Measurements from ENCODE around the gene FOXK1.

FOXK1 gene

DNA sequence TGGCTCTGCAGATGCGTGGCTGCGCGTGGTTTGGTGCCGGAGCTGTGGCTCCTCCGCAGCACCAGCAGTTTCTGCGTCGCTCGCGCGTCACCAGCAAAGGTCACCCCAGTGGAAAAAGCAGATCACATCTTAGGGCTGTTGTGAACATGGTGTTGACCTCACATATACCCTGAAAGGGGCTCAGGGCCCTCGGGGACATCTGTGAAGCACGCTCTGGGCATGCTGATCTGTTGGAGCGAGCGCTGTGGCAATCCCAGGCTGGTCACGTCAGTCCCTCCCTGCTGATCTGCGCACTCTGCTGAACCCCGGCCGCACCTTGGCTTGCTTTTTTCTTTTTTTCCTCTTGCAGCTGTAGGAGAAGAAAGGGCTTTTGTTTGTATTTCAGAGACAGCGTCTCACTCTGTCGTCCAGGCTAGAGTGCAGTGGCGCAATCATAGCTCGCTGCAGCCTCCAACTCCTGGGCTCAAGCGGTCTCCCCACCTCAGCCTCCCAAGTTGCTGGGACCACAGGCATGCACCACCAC is 60.0 kb downstream of the FOXK1 start:
- TF ChIP-seq ARNT (IDR thresholded peaks at IDR 0.05), result no peak
- no peak for TF ChIP-seq HDGF (IDR thresholded peaks at IDR 0.05; ENCODE audit: borderline replicate concordance)
- no peak for TF ChIP-seq LEF1 (IDR thresholded peaks at IDR 0.05; ENCODE audit: borderline replicate concordance)
- no peak for TF ChIP-seq SUZ12 (IDR thresholded peaks at IDR 0.05)
- TF ChIP-seq ELF4 (IDR thresholded peaks at IDR 0.05), result no peak
- no peak for TF ChIP-seq ZNF384 (IDR thresholded peaks at IDR 0.05)
- TF ChIP-seq FOXA1 (IDR thresholded peaks at IDR 0.05), result no peak
- no peak for TF ChIP-seq CTBP1 (IDR thresholded peaks at IDR 0.05; ENCODE audit: borderline replicate concordance)
- TF ChIP-seq NFRKB (IDR thresholded peaks at IDR 0.05), result no peak
- no peak for TF ChIP-seq SP1 (IDR thresholded peaks at IDR 0.05)
- TF ChIP-seq, protein P1, sequence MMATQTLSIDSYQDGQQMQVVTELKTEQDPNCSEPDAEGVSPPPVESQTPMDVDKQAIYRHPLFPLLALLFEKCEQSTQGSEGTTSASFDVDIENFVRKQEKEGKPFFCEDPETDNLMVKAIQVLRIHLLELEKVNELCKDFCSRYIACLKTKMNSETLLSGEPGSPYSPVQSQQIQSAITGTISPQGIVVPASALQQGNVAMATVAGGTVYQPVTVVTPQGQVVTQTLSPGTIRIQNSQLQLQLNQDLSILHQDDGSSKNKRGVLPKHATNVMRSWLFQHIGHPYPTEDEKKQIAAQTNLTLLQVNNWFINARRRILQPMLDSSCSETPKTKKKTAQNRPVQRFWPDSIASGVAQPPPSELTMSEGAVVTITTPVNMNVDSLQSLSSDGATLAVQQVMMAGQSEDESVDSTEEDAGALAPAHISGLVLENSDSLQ (IDR thresholded peaks at IDR 0.05), result no peak
- TF ChIP-seq BHLHE40 (IDR thresholded peaks at IDR 0.05; ENCODE audit: borderline replicate concordance), result no peak
- no peak for TF ChIP-seq TARDBP (IDR thresholded peaks at IDR 0.05)
- TF ChIP-seq L3MBTL2 (conservative IDR thresholded peaks at IDR 0.05), result no peak
- TF ChIP-seq FOXK2 (IDR thresholded peaks at IDR 0.05), result no peak
- no peak for DNase-seq (ENCODE audit: extremely low spot score)
- ChIA-PET POLR2A (no interaction called here), CTCF (no interaction called here)

DNA sequence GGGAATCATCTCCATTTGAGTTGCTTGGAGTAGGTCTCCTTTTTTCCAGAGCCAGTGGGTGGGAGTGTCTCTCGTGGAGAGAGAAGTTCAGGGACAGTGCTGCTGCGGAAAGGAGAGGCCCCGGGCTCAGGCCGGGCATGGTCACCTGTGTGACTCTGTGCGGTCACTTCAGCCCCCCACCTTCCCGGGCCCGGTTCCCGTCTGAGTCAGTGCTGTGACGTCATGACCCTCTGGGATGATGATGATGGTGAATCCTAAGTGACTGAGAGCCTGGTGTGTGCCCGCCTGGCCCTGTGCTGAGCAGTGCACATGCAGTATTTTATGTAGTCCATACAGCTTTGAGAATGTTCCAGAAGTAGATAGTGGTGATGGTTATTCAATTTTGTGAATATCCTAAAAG is 60.8 kb downstream of the FOXK1 start:
- ChIA-PET CTCF (no interaction called here), POLR2A (no interaction called here)
- no peak for TF ChIP-seq LEF1 (IDR thresholded peaks at IDR 0.05; ENCODE audit: borderline replicate concordance)
- TF ChIP-seq, protein P1 (IDR thresholded peaks at IDR 0.05), result no peak
- TF ChIP-seq CTBP1 (IDR thresholded peaks at IDR 0.05; ENCODE audit: borderline replicate concordance), result no peak
- TF ChIP-seq NFRKB (IDR thresholded peaks at IDR 0.05), result no peak
- no peak for TF ChIP-seq SP1 (IDR thresholded peaks at IDR 0.05)
- no peak for TF ChIP-seq BHLHE40 (IDR thresholded peaks at IDR 0.05; ENCODE audit: borderline replicate concordance)
- no peak for TF ChIP-seq FOXA1 (IDR thresholded peaks at IDR 0.05)
- TF ChIP-seq ARNT (IDR thresholded peaks at IDR 0.05), result no peak
- no peak for TF ChIP-seq SUZ12 (IDR thresholded peaks at IDR 0.05)
- TF ChIP-seq ELF4 (IDR thresholded peaks at IDR 0.05), result no peak
- no peak for TF ChIP-seq FOXK2 (IDR thresholded peaks at IDR 0.05)
- no peak for TF ChIP-seq HDGF (IDR thresholded peaks at IDR 0.05; ENCODE audit: borderline replicate concordance)
- DNase-seq (ENCODE audit: extremely low spot score), result no peak

DNA sequence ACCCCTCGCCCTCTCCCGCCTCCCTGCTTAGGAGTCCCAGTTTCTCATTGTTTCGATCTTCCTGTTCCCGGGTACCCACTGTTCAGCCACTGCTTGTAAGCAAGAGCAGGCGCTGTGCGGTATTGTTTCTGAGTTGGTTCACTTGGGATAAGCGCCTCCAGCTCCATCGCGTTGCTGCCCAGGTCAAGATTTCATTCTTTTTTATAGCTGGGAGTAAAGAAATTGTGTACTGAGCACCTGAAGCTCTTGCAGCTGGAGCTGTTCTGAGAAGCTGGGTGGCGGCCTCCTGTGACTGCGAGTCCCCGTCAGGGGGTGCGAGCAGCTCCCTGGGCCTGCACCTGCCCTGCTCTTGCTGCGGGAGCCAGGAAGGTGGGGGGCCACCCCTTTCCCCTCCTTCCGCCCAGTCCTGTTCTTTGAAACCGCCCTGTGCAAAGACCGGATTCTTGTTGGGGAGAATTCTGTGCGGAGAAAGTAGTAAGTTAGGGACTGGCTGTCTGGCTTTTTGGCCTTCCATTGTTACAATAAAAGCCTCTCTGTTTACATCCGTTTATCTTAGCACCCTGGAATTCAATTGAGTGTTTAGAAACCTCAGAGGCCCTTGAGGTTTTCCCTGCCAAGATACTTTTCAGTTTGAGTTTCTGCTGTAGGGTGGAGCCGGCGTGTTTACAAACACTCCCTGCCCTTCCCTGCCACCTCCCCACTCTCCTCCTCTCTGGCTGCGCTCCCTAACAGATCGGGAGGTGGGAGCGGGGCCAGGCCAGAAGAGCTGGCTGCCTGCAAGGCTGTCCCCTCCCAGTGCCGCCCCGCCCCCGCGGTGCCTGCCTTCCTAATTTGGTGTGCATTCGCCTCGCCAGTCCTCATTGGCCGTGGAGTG is 62.5 kb downstream of the FOXK1 start:
- ChIA-PET CTCF (interaction anchor here (1.0 kb wide), 1 partner anchor 111 kb away, joined by 3 read pairs; no protein-coding TSS in a partner anchor), POLR2A (interaction anchor here (1.7 kb wide), 1 partner anchor 103 kb away, joined by 5 read pairs; no protein-coding TSS in a partner anchor)
- peak; percentile 85 for DNase-seq (ENCODE audit: extremely low spot score)
- TF ChIP-seq FOXM1 (IDR thresholded peaks at IDR 0.05; ENCODE audit: borderline replicate concordance) (no peak), ELF4 (IDR thresholded peaks at IDR 0.05) (no peak), TARDBP (IDR thresholded peaks at IDR 0.05) (no peak), BHLHE40 (IDR thresholded peaks at IDR 0.05; ENCODE audit: borderline replicate concordance) (no peak), ARNT (IDR thresholded peaks at IDR 0.05) (no peak), SP1 (IDR thresholded peaks at IDR 0.05) (no peak), FOXA1 (IDR thresholded peaks at IDR 0.05) (no peak), LEF1 (IDR thresholded peaks at IDR 0.05; ENCODE audit: borderline replicate concordance) (no peak), ZNF384 (IDR thresholded peaks at IDR 0.05) (no peak), HDGF (IDR thresholded peaks at IDR 0.05; ENCODE audit: borderline replicate concordance) (no peak), SUZ12 (IDR thresholded peaks at IDR 0.05) (no peak)
- TF ChIP-seq, protein P1 (IDR thresholded peaks at IDR 0.05), result no peak

DNA sequence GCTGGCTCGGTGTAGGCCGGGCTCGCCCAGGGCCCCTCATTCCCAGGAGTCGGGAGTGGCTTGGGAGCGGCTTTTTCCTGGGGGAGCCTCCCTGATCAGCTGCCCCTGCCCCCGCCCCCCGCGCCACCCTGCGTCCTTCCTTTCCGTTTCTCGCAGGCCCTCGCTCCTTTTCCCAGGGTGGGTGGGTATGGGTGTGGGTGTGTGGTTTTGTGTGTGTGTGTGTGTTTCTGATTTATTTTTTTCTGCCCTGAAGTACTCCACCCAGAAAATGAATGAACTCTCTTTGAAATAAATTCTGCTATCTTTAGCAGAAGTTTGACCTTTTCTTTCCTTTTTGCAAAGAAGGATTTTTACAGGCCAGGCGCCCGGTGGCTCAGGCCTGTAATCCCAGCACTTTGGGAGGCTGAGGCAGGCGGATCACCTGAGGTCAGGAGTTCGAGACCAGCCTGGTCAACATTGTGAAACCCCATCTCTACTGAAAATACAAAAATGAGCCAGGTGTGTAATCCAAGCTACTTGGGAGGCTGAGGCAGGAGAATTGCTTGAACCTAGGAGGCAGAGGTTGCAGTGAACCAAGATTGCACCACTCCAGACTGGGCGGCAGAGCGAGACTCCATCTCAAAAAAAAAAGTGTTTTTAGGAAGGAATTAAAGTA is 63.3 kb downstream of the FOXK1 start:
- POLR2A ChIA-PET, result interaction anchor here (1.7 kb wide), 1 partner anchor 104 kb away, joined by 5 read pairs; no protein-coding TSS in a partner anchor
- CTCF ChIA-PET, result interaction anchor here (1.0 kb wide), 1 partner anchor 112 kb away, joined by 3 read pairs; no protein-coding TSS in a partner anchor
- TF ChIP-seq FOXK2 (IDR thresholded peaks at IDR 0.05) (no peak), BHLHE40 (IDR thresholded peaks at IDR 0.05; ENCODE audit: borderline replicate concordance) (no peak), NFRKB (IDR thresholded peaks at IDR 0.05) (no peak), FOXA1 (IDR thresholded peaks at IDR 0.05) (no peak), TARDBP (IDR thresholded peaks at IDR 0.05) (no peak), ELF4 (IDR thresholded peaks at IDR 0.05) (no peak), HDGF (IDR thresholded peaks at IDR 0.05; ENCODE audit: borderline replicate concordance) (no peak), SP1 (IDR thresholded peaks at IDR 0.05) (no peak), LEF1 (IDR thresholded peaks at IDR 0.05; ENCODE audit: borderline replicate concordance) (no peak), CTBP1 (IDR thresholded peaks at IDR 0.05; ENCODE audit: borderline replicate concordance) (no peak)
- DNase-seq (ENCODE audit: extremely low spot score), result no peak

Data from HEK293T (cell line).